K562 (cell line): ENCODE data around the gene TRIAP1. TPM values are rescaled to one million over a fixed set of nuclear protein-coding genes. Genes with fewer than 3 reads are reported as not detected.

Experiments used
- AFF4 ChIP-seq: sonication (generic); formaldehyde crosslinking; IDR thresholded peaks from 2 replicates; pipeline ENCODE4 v1.8.0; 2023; ENCODE audit warnings: mild to moderate bottlenecking, missing genetic modification reagents
- ARID3B ChIP-seq: fragments of 250-450 bp; sonication (Bioruptor Pico); IDR thresholded peaks from 2 replicates; pipeline ENCODE4 v1.4.0; 2020; ENCODE audit warnings: borderline replicate concordance
- BRD4 ChIP-seq: fragments of 200-600 bp; sonication (generic); IDR thresholded peaks from 2 replicates; pipeline ENCODE4 v1.6.1; 2017; ENCODE audit warnings: inconsistent platforms
- EZH2 ChIP-seq: IDR thresholded peaks from 2 replicates; pipeline ENCODE4 v1.6.1; 2012; ENCODE audit warnings: low read depth, mild to moderate bottlenecking, inconsistent platforms, low read length, borderline replicate concordance
- FOXK2 ChIP-seq, 2 experiments: fragments of 450-650 bp; IDR thresholded peaks in 1 of 2; conservative IDR thresholded peaks in 1 of 2; 2 replicates each; pipeline ENCODE4 v1.6.1; 2016; ENCODE audit warnings: low read depth in 2 of 2, mild to moderate bottlenecking in 1 of 2
- IRF2 ChIP-seq: sonication (generic); formaldehyde crosslinking; IDR thresholded peaks from 2 replicates; pipeline ENCODE4 v1.8.1; 2022; ENCODE audit warnings: mild to moderate bottlenecking, missing genetic modification reagents
- JUND ChIP-seq, 2 experiments: IDR thresholded peaks; 2 replicates in 1 of 2; 3 replicates in 1 of 2; pipeline ENCODE4 v1.6.1; 2011; ENCODE audit warnings: borderline replicate concordance in 2 of 2, low read depth in 2 of 2, low read length in 2 of 2, improper control_type of control experiment in 1 of 2, missing biosample characterization in 1 of 2, missing genetic modification characterization in 1 of 2, missing genetic modification reagents in 1 of 2
- KLF6 ChIP-seq: fragments of 250-450 bp; sonication (Bioruptor Pico); IDR thresholded peaks from 2 replicates; pipeline ENCODE4 v1.4.0; 2020; ENCODE audit warnings: mild to moderate bottlenecking, moderate library complexity, borderline replicate concordance
- MCM2 ChIP-seq: fragments of 450-650 bp; IDR thresholded peaks from 2 replicates; pipeline ENCODE4 v1.6.1; 2017; ENCODE audit warnings: low read depth, mild to moderate bottlenecking
- POLR2AphosphoS5 ChIP-seq: IDR thresholded peaks from 2 replicates; pipeline ENCODE4 v1.6.1; 2011; ENCODE audit warnings: mild to moderate bottlenecking, low read depth, low read length, moderate library complexity; ENCODE audit not compliant: control insufficient read depth, insufficient read depth
- POLR2B ChIP-seq: fragments of 450-650 bp; IDR thresholded peaks from 2 replicates; pipeline ENCODE4 v1.6.1; 2018; ENCODE audit warnings: low read depth; ENCODE audit not compliant: partially characterized antibody
- PURB ChIP-seq: sonication (generic); formaldehyde crosslinking; IDR thresholded peaks from 2 replicates; pipeline ENCODE4 v1.9.0; 2021; ENCODE audit warnings: low read depth, mild to moderate bottlenecking, missing genetic modification reagents
- SRF ChIP-seq, 2 experiments: fragments of 250-450, 450-650 bp in 1 of 2; sonication (Bioruptor Pico) in 1 of 2; sonication (generic) in 1 of 2; formaldehyde crosslinking; IDR thresholded peaks; 2 replicates each; pipeline versions ENCODE4 v1.5.0 to v1.5.1; 2020 to 2022; ENCODE audit warnings: mild to moderate bottlenecking in 1 of 2, missing genetic modification reagents in 1 of 2
- SUPT5H ChIP-seq: fragments of 450-650 bp; IDR thresholded peaks from 2 replicates; pipeline ENCODE4 v1.6.1; 2016
- TAF7 ChIP-seq: fragments of 450-650 bp; IDR thresholded peaks from 2 replicates; pipeline ENCODE4 v1.6.1; 2016; ENCODE audit warnings: missing genetic modification characterization, missing compliant biosample characterization
- THAP7 ChIP-seq: fragments of 250-450 bp; sonication (Bioruptor Pico); IDR thresholded peaks from 2 replicates; pipeline ENCODE4 v1.5.0; 2021
- ZNF449 ChIP-seq: fragments of 250-450 bp; sonication (Bioruptor Pico); IDR thresholded peaks from 2 replicates; pipeline ENCODE4 v1.8.0; 2022; ENCODE audit warnings: moderate library complexity, mild to moderate bottlenecking, inconsistent platforms
- polyA plus RNA-seq, 8 experiments: library from polyadenylated mRNA; depleted of rRNA in 4 of 8; stranded (reverse) in 5 of 8; unstranded in 3 of 8; fragments of >200 nt; fragmentation: Nextera tagmentation in 2 of 8; fragmentation: Illumina TruSeq in 1 of 8; extraction: Ambion mirVana in 2 of 8; extraction: Trizol in 1 of 8; gene quantifications; 2 replicates each; pipeline versions ENCODE4 v1.2.1 to v1.2.3, GENCODE V29; 2011 to 2014; ENCODE audit warnings: inconsistent platforms in 1 of 8, missing spikeins in 1 of 8
- total RNA-seq, 7 experiments: library from RNA; depleted of rRNA in 6 of 7; stranded (reverse); fragments of >200 nt in 6 of 7; fragmentation: Illumina TruSeq in 2 of 7; extraction: Trizol in 2 of 7; gene quantifications; 2 replicates each; pipeline versions ENCODE4 v1.2.1 to v1.2.3, GENCODE V29; 2011 to 2021; ENCODE audit warnings: low replicate concordance in 1 of 7

The TRIAP1 gene
- total and polyA plus RNA-seq, 9 of the 15 experiments (the other 6 are each of a cell fraction or from before 2014, with no cell fraction given): 37.3 to 354 (median 65.4) TPM

GRCh38 chr12:120437735-120438494 lies 8.3 kb downstream of the TRIAP1 start, which contains the start of gene COX6A1 (continued):
- TF ChIP-seq ZNF449 (CRISPR knock-in tag): no peak
- peak; percentile 95 for TF ChIP-seq SUPT5H
- TF ChIP-seq THAP7 (CRISPR knock-in tag): no peak
- TF ChIP-seq PURB (CRISPR knock-in tag): no peak
- TF ChIP-seq BRD4: no peak
- TF ChIP-seq MCM2: no peak
- TF ChIP-seq IRF2: no peak
- TF ChIP-seq KLF6 (CRISPR knock-in tag): peak; percentile 60; the same call in 1 of the 2 replicates
- peak in 1 of 2 experiments; percentile 29; a peak in 1 of 4 replicates for TF ChIP-seq FOXK2 (conservative IDR thresholded peaks at IDR 0.05 in 1 of 2, IDR thresholded peaks at IDR 0.05 in 1 of 2; ENCODE audit: low read depth in 2 of 2)
- peak; percentile 56; the same call in 1 of the 2 replicates for TF ChIP-seq JUND (IDR thresholded peaks at IDR 0.05; ENCODE audit: borderline replicate concordance, low read depth, low read length)
- no peak; the same call in 2 of the 3 replicates for TF ChIP-seq JUND (tag; IDR thresholded peaks at IDR 0.05; ENCODE audit: borderline replicate concordance, low read depth, low read length)
- TF ChIP-seq TAF7: peak; percentile 89
- TF ChIP-seq EZH2: no peak
- TF ChIP-seq AFF4 (CRISPR knock-in tag): no peak
- peak; percentile 88 for TF ChIP-seq POLR2B
- TF ChIP-seq ARID3B (CRISPR knock-in tag): peak; percentile 21; the same call in 1 of the 2 replicates
- TF ChIP-seq POLR2AphosphoS5: peak; percentile 88
- TF ChIP-seq SRF (CRISPR knock-in tag; IDR thresholded peaks at IDR 0.05): peak in 1 of 2 experiments; percentile 83; a peak in 2 of 4 replicates
